K562 (cell line): ENCODE measurements around the gene PRKCE. TPM values are rescaled to one million over a fixed set of nuclear protein-coding genes. Genes with fewer than 3 reads are reported as not detected.

Experiments
- ATAC-seq: fragments of 200-7000 bp; cut with Tn5 transposase; 3 replicates; pipeline ENCODE4 v1.9.1; 2020; ENCODE audit warnings: moderate library complexity
- BruUV-seq: library from RNA; stranded (reverse); fragments of 400-500 nt; replicated peaks from 2 replicates; lab custom pipeline; 2021; lab: Mats Ljungman, UMichigan
- CTCF ChIA-PET: fragments of 300-600 bp; formaldehyde crosslinking; extraction: SDS; loops from one replicate; lab custom pipeline; 2021; ENCODE audit warnings: low intra/inter-chr PET ratio; lab: Yijun Ruan, JAX
- POLR2A ChIA-PET: fragments of 300-600, 350-650 bp; sonication (Branson Sonifier 250); formaldehyde crosslinking; extraction: SDS; loops from one replicate; lab custom pipeline; 2021; ENCODE audit warnings: antibody characterized with exemption, inconsistent platforms; lab: Yijun Ruan, JAX
- DNase-seq, 4 experiments: peaks; one replicate each; pipeline versions ENCODE4 v3.0.0 to v3.0.0-alpha.2; 2011 to 2018; ENCODE audit warnings: low spot score in 3 of 4, mixed read lengths in 3 of 4; ENCODE audit errors: extremely low read depth in 1 of 4
- FAIRE-seq: peaks from 2 replicates; lab custom pipeline; 2011; peaks lifted over from hg19 to GRCh38; lab: Jason Lieb, UNC
- H2AFZ ChIP-seq: 2 replicates; pipeline ENCODE4 v1.6.0; 2011; ENCODE audit warnings: low read depth, low read length, control low read depth, inconsistent platforms
- H3K27ac ChIP-seq: fragments of 200-600 bp; 3 replicates; pipeline ENCODE4 v1.8.0; 2011; ENCODE audit warnings: low read depth, mild to moderate bottlenecking, control low read depth, inconsistent platforms, low read length, moderate library complexity, mixed read lengths; ENCODE audit errors: extremely low read depth
- H3K27me3 ChIP-seq, 2 experiments: fragments of 300-600 bp in 1 of 2; 2 replicates in 1 of 2; 3 replicates in 1 of 2; pipeline versions ENCODE4 v1.6.0 to v1.8.0; 2011; ENCODE audit warnings: inconsistent platforms in 2 of 2, low read length in 2 of 2, mild to moderate bottlenecking in 1 of 2, mixed read lengths in 1 of 2, moderate library complexity in 1 of 2; ENCODE audit not compliant: control insufficient read depth in 2 of 2, insufficient read depth in 2 of 2
- H3K36me3 ChIP-seq: fragments of 300-600 bp; 3 replicates; pipeline ENCODE4 v1.8.0; 2011; ENCODE audit warnings: mild to moderate bottlenecking, low read length, inconsistent platforms; ENCODE audit not compliant: control insufficient read depth, insufficient read depth
- H3K4me1 ChIP-seq, 2 experiments: fragments of 200-600 bp in 1 of 2; replicated peaks in 1 of 2; 2 replicates in 1 of 2; 3 replicates in 1 of 2; pipeline versions ENCODE4 v1.5.1 to v1.8.0; 2011; ENCODE audit warnings: inconsistent platforms in 2 of 2, low read length in 2 of 2, mild to moderate bottlenecking in 1 of 2, mixed read lengths in 1 of 2, moderate library complexity in 1 of 2; ENCODE audit not compliant: control insufficient read depth in 2 of 2, insufficient read depth in 2 of 2
- H3K4me2 ChIP-seq: 2 replicates; pipeline ENCODE4 v1.6.1; 2011; ENCODE audit warnings: low read length, control low read depth, inconsistent platforms, mixed read lengths; ENCODE audit not compliant: insufficient read depth
- H3K4me3 ChIP-seq: fragments of 200-600 bp; sonication (generic), shearing (Covaris generic); 2 replicates; pipeline ENCODE4 v1.5.1; 2016; ENCODE audit warnings: control low read depth, inconsistent platforms
- H3K79me2 ChIP-seq: fragments of 200-600 bp; 3 replicates; pipeline ENCODE4 v1.8.0; 2011; ENCODE audit warnings: low read length, inconsistent platforms; ENCODE audit not compliant: control insufficient read depth, insufficient read depth
- H3K9ac ChIP-seq, 2 experiments: 2 replicates each; pipeline versions ENCODE4 v1.6.0 to v1.6.1; 2011; ENCODE audit warnings: low read depth in 2 of 2, low read length in 2 of 2, control low read depth in 1 of 2, inconsistent platforms in 1 of 2, mild to moderate bottlenecking in 1 of 2, mixed read lengths in 1 of 2; ENCODE audit not compliant: insufficient read depth in 1 of 2
- H3K9me1 ChIP-seq: one replicate; pipeline ENCODE4 v1.6.0; 2011; ENCODE audit warnings: inconsistent platforms, mild to moderate bottlenecking, low read length, moderate library complexity; ENCODE audit not compliant: control insufficient read depth, insufficient read depth
- H3K9me3 ChIP-seq: replicated peaks from 2 replicates; pipeline ENCODE4 v1.5.1; 2011; ENCODE audit warnings: low read depth, low read length, inconsistent platforms; ENCODE audit not compliant: control insufficient read depth, insufficient read depth
- H4K20me1 ChIP-seq: replicated peaks from 2 replicates; pipeline ENCODE4 v1.6.1; 2011; ENCODE audit warnings: low read length, inconsistent platforms, mixed read lengths; ENCODE audit not compliant: control insufficient read depth, insufficient read depth
- ARID3B ChIP-seq: fragments of 250-450 bp; sonication (Bioruptor Pico); IDR thresholded peaks from 2 replicates; pipeline ENCODE4 v1.4.0; 2020; ENCODE audit warnings: borderline replicate concordance
- ASH1L ChIP-seq: fragments of 450-650 bp; IDR thresholded peaks from 2 replicates; pipeline ENCODE4 v1.6.1; 2018; ENCODE audit warnings: borderline replicate concordance, mild to moderate bottlenecking, low read depth; ENCODE audit not compliant: partially characterized antibody
- BRF2 ChIP-seq: IDR thresholded peaks from 3 replicates; pipeline ENCODE4 v1.6.1; 2011; ENCODE audit warnings: borderline replicate concordance, mild to moderate bottlenecking; ENCODE audit not compliant: insufficient read length, insufficient read depth
- CBX5 ChIP-seq: IDR thresholded peaks from 2 replicates; pipeline ENCODE4 v1.6.1; 2014; ENCODE audit warnings: low read depth, borderline replicate concordance
- ESRRA ChIP-seq: fragments of 450-650 bp; IDR thresholded peaks from 2 replicates; pipeline ENCODE4 v1.6.1; 2014; ENCODE audit warnings: low read depth, mild to moderate bottlenecking, moderate library complexity, borderline replicate concordance
- FOXP1 ChIP-seq: sonication (generic); formaldehyde crosslinking; IDR thresholded peaks from 2 replicates; pipeline ENCODE4 v1.8.0; 2022; ENCODE audit warnings: mild to moderate bottlenecking, missing genetic modification reagents
- HIVEP1 ChIP-seq: fragments of 250-450 bp; sonication (Bioruptor Pico); IDR thresholded peaks from 2 replicates; pipeline ENCODE4 v1.4.0; 2020; ENCODE audit warnings: mild to moderate bottlenecking
- IRF2 ChIP-seq: sonication (generic); formaldehyde crosslinking; IDR thresholded peaks from 2 replicates; pipeline ENCODE4 v1.8.1; 2022; ENCODE audit warnings: mild to moderate bottlenecking, missing genetic modification reagents
- MED1 ChIP-seq: sonication (generic); formaldehyde crosslinking; IDR thresholded peaks from 2 replicates; pipeline ENCODE4 v1.8.1; 2023; ENCODE audit warnings: missing genetic modification reagents, borderline replicate concordance
- NFE2L1 ChIP-seq: fragments of 450-650 bp; IDR thresholded peaks from 2 replicates; pipeline ENCODE4 v1.6.1; 2016; ENCODE audit warnings: missing genetic modification characterization, low read depth, mild to moderate bottlenecking, missing compliant biosample characterization, moderate library complexity, borderline replicate concordance
- RBM14 ChIP-seq: fragments of 200-400 bp; formaldehyde crosslinking; IDR thresholded peaks from 2 replicates; pipeline ENCODE4 v1.6.1; 2018; ENCODE audit warnings: low read depth, mild to moderate bottlenecking, low read length, moderate library complexity, borderline replicate concordance; ENCODE audit not compliant: insufficient read depth
- TAF1 ChIP-seq: IDR thresholded peaks from 2 replicates; pipeline ENCODE4 v1.6.1; 2011; ENCODE audit warnings: mild to moderate bottlenecking, low read length, moderate library complexity; ENCODE audit not compliant: insufficient read depth, control insufficient read depth, severe bottlenecking; ENCODE audit errors: extremely low read depth
- TEAD4 ChIP-seq, 2 experiments: sonication (generic) in 1 of 2; formaldehyde crosslinking in 1 of 2; IDR thresholded peaks; 2 replicates each; pipeline versions ENCODE4 v1.6.1 to v1.8.0; 2012 to 2022; ENCODE audit warnings: borderline replicate concordance in 1 of 2, inconsistent platforms in 1 of 2, low read length in 1 of 2, mild to moderate bottlenecking in 1 of 2, missing genetic modification reagents in 1 of 2
- ZNF436 ChIP-seq: fragments of 250-450, 450-650 bp; sonication (Bioruptor Pico); formaldehyde crosslinking; IDR thresholded peaks from 2 replicates; pipeline ENCODE4 v1.7.0; 2020; ENCODE audit warnings: mild to moderate bottlenecking
- ZNF507 ChIP-seq: conservative IDR thresholded peaks from 2 replicates; pipeline ENCODE4 v1.6.1; 2017; ENCODE audit warnings: missing genetic modification characterization, missing compliant biosample characterization
- WGBS: fragments of 100-300 bp; shearing (Covaris generic); methylation state at CpG from one replicate; pipeline ENCODE4 v1.1.6; 2016; ENCODE audit warnings: low coverage, mixed read lengths; ENCODE audit not compliant: insufficient coverage; ENCODE audit errors: missing lambda C conversion rate; 5-methylcytosine and 5-hydroxymethylcytosine counted together
- in situ Hi-C: fragments of 300-500 bp; cut with MboI; formaldehyde crosslinking; loops from 4 replicates; pipeline ENCODE4 v1.15.0; 2018; ENCODE audit warnings: inconsistent platforms, mixed read lengths
- intact Hi-C: fragments of 100-400 bp; cut with micrococcal nuclease; formaldehyde crosslinking; loops from 2 replicates; pipeline ENCODE4 v1.14.2; 2022
- polyA plus RNA-seq, 8 experiments: library from polyadenylated mRNA; depleted of rRNA in 4 of 8; stranded (reverse) in 5 of 8; unstranded in 3 of 8; fragments of >200 nt; fragmentation: Nextera tagmentation in 2 of 8; fragmentation: Illumina TruSeq in 1 of 8; extraction: Ambion mirVana in 2 of 8; extraction: Trizol in 1 of 8; gene quantifications; 2 replicates each; pipeline versions ENCODE4 v1.2.1 to v1.2.3, GENCODE V29; 2011 to 2014; ENCODE audit warnings: inconsistent platforms in 1 of 8, missing spikeins in 1 of 8
- total RNA-seq, 7 experiments: library from RNA; depleted of rRNA in 6 of 7; stranded (reverse); fragments of >200 nt in 6 of 7; fragmentation: Illumina TruSeq in 2 of 7; extraction: Trizol in 2 of 7; gene quantifications; 2 replicates each; pipeline versions ENCODE4 v1.2.1 to v1.2.3, GENCODE V29; 2011 to 2021; ENCODE audit warnings: low replicate concordance in 1 of 7

PRKCE gene
- total and polyA plus RNA-seq, 9 of the 15 experiments (the other 6 are each of a cell fraction or from before 2014, with no cell fraction given) = 0.06 to 1.0 (median 0.22) TPM; not detected in 1

- ATAC-seq (no peak), FAIRE-seq (no peak), DNase-seq (no peak)
- no peaks in the 10 kb centered on the region for H3K9me1 ChIP-seq
- H3K4me3 ChIP-seq = no peak overlapping the region
- intact Hi-C loops (no loop called here), in situ Hi-C loops (no loop called here)
- H3K9me3 ChIP-seq = no peaks in the 10 kb centered on the region
- TF ChIP-seq ASH1L (no peak), NFE2L1 (no peak), IRF2 (CRISPR knock-in tag) (no peak), ZNF436 (no peak), MED1 (CRISPR knock-in tag) (no peak), FOXP1 (CRISPR knock-in tag) (no peak), BRF2 (no peak), ZNF507 (tag) (no peak), HIVEP1 (no peak), RBM14 (no peak), ARID3B (CRISPR knock-in tag) (no peak), ESRRA (no peak), TAF1 (no peak), TEAD4 (IDR thresholded peaks at IDR 0.05; ENCODE audit: low read length) (no peak), TEAD4 (CRISPR knock-in tag; IDR thresholded peaks at IDR 0.05; ENCODE audit: borderline replicate concordance) (no peak), CBX5 (no peak)
- H4K20me1 ChIP-seq = no peaks in the 10 kb centered on the region
- H3K36me3 ChIP-seq = no peaks in the 10 kb centered on the region
- no peaks in the 10 kb centered on the region for H3K79me2 ChIP-seq
- WGBS = 15% methylated on average over 3 of the region's 3 CpGs
- H3K27me3 ChIP-seq = peaks cover 0 to 5% of the 10 kb centered on the region in 2 experiments; a peak in 3 of 5 replicates
- POLR2A ChIA-PET = interaction anchor here (1.0 kb wide), 1 partner anchor 287 kb away, joined by 3 read pairs; no protein-coding TSS in a partner anchor
- BruUV-seq = no TSS peak
- CTCF ChIA-PET = no interaction called here
- no peaks in the 10 kb centered on the region; a peak in 1 of 5 replicates for H3K4me1 ChIP-seq
- no peak overlapping the region for H2AFZ ChIP-seq
- no peak overlapping the region for H3K4me2 ChIP-seq
- no peak overlapping the region for H3K27ac ChIP-seq
- no peak overlapping the region for H3K9ac ChIP-seq
Measured at GRCh38 chr2:46066116-46066515, 414.6 kb downstream of the PRKCE start.
